IMR-90 (cell line): Measurements from ENCODE around the gene KATNB1. TPM values are rescaled to one million over a fixed set of nuclear protein-coding genes. Genes with fewer than 3 reads are reported as not detected.

Source experiments
- ATAC-seq: fragments of 200-7000 bp; cut with Tn5 transposase; 2 replicates; pipeline ENCODE4 v1.9.1; 2020; ENCODE audit warnings: low read depth, mild to moderate bottlenecking, moderate library complexity
- BruUV-seq: library from RNA; stranded (reverse); fragments of 400-500 nt; replicated peaks from 2 replicates; lab custom pipeline; 2021; lab: Mats Ljungman, UMichigan
- CTCF ChIA-PET: fragments of 300-600 bp; formaldehyde crosslinking; extraction: SDS; loops from one replicate; lab custom pipeline; 2021; ENCODE audit warnings: antibody characterized with exemption; lab: Yijun Ruan, JAX
- POLR2A ChIA-PET: fragments of 300-600 bp; sonication (Branson Sonifier 250); formaldehyde crosslinking; loops from one replicate; lab custom pipeline; 2022; ENCODE audit warnings: antibody characterized with exemption; ENCODE audit not compliant: unreplicated experiment; lab: Charles Lee
- DNase-seq: peaks from one replicate; pipeline ENCODE4 v3.0.0; 2013
- H2AFZ ChIP-seq: replicated peaks from 2 replicates; pipeline ENCODE3; 2013; ENCODE audit warnings: low read length, mild to moderate bottlenecking; ENCODE audit not compliant: poor library complexity
- H2AK5ac ChIP-seq: 2 replicates; pipeline ENCODE4 v1.6.1; 2013; ENCODE audit warnings: low read depth, low read length, inconsistent platforms
- H2AK9ac ChIP-seq: replicated peaks from 2 replicates; pipeline ENCODE3; 2013; ENCODE audit warnings: mild to moderate bottlenecking, low read depth, low read length, moderate library complexity; ENCODE audit not compliant: poor library complexity
- H2BK120ac ChIP-seq: 2 replicates; pipeline ENCODE4 v1.6.1; 2013; ENCODE audit warnings: low read depth, low read length, inconsistent platforms
- H2BK15ac ChIP-seq: 3 replicates; pipeline ENCODE4 v1.6.1; 2013; ENCODE audit warnings: low read depth, low read length, inconsistent platforms
- H2BK20ac ChIP-seq: 2 replicates; pipeline ENCODE4 v1.6.1; 2013; ENCODE audit warnings: low read depth, mild to moderate bottlenecking, inconsistent platforms, low read length, moderate library complexity
- H2BK5ac ChIP-seq: 2 replicates; pipeline ENCODE4 v1.6.1; 2013; ENCODE audit warnings: mild to moderate bottlenecking, low read depth, low read length, inconsistent platforms; ENCODE audit not compliant: poor library complexity, severe bottlenecking
- H3K14ac ChIP-seq: replicated peaks from 2 replicates; pipeline ENCODE4 v1.6.1; 2013; ENCODE audit warnings: low read depth, low read length, inconsistent platforms
- H3K18ac ChIP-seq: 2 replicates; pipeline ENCODE4 v1.6.1; 2013; ENCODE audit warnings: low read depth, low read length, control low read depth
- H3K23ac ChIP-seq: 2 replicates; pipeline ENCODE4 v1.6.1; 2013; ENCODE audit warnings: low read depth, low read length, inconsistent platforms
- H3K27ac ChIP-seq: 2 replicates; pipeline ENCODE4 v1.5.1; 2013; ENCODE audit warnings: mild to moderate bottlenecking, control low read depth, low read length; ENCODE audit not compliant: insufficient read depth
- H3K27me3 ChIP-seq: 2 replicates; pipeline ENCODE4 v1.6.1; 2013; ENCODE audit warnings: low read length; ENCODE audit not compliant: control insufficient read depth, insufficient read depth
- H3K36me3 ChIP-seq: 2 replicates; pipeline ENCODE4 v1.6.1; 2013; ENCODE audit warnings: low read length, mixed read lengths; ENCODE audit not compliant: control insufficient read depth, insufficient read depth
- H3K4ac ChIP-seq: 2 replicates; pipeline ENCODE4 v1.6.1; 2013; ENCODE audit warnings: low read depth, low read length, inconsistent platforms
- H3K4me1 ChIP-seq: 2 replicates; pipeline ENCODE4 v1.6.1; 2013; ENCODE audit warnings: low read length, mixed read lengths; ENCODE audit not compliant: control insufficient read depth, insufficient read depth
- H3K4me2 ChIP-seq: 2 replicates; pipeline ENCODE4 v1.6.1; 2013; ENCODE audit warnings: low read depth, mild to moderate bottlenecking, control low read depth, low read length, moderate library complexity
- H3K4me3 ChIP-seq: 2 replicates; pipeline ENCODE4 v1.5.1; 2013; ENCODE audit warnings: low read depth, mild to moderate bottlenecking, control low read depth, low read length, moderate library complexity; ENCODE audit not compliant: insufficient read depth
- H3K56ac ChIP-seq: 2 replicates; pipeline ENCODE4 v1.6.1; 2013; ENCODE audit warnings: low read length, inconsistent platforms; ENCODE audit not compliant: insufficient read depth; ENCODE audit errors: extremely low read depth
- H3K79me1 ChIP-seq, 2 experiments: 2 replicates each; pipeline ENCODE4 v1.6.1; 2013; ENCODE audit warnings: low read length in 2 of 2, inconsistent platforms in 1 of 2, low read depth in 1 of 2
- H3K9ac ChIP-seq: 2 replicates; pipeline ENCODE4 v1.6.1; 2013; ENCODE audit warnings: low read depth, low read length, control low read depth
- H3K9me1 ChIP-seq: 2 replicates; pipeline ENCODE4 v1.6.1; 2013; ENCODE audit warnings: low read length, inconsistent platforms; ENCODE audit not compliant: insufficient read depth
- H3K9me3 ChIP-seq: 2 replicates; pipeline ENCODE4 v1.6.1; 2013; ENCODE audit warnings: low read length; ENCODE audit not compliant: control insufficient read depth, insufficient read depth
- H4K20me1 ChIP-seq: 2 replicates; pipeline ENCODE4 v1.6.1; 2013; ENCODE audit warnings: low read length, inconsistent platforms; ENCODE audit not compliant: insufficient read depth
- H4K5ac ChIP-seq: 2 replicates; pipeline ENCODE4 v1.6.1; 2013; ENCODE audit warnings: mild to moderate bottlenecking, low read depth, low read length, control low read depth
- H4K8ac ChIP-seq, 2 experiments: 2 replicates each; pipeline ENCODE4 v1.6.1; 2013; ENCODE audit warnings: low read depth in 2 of 2, low read length in 2 of 2, control low read depth in 1 of 2, inconsistent platforms in 1 of 2
- H4K91ac ChIP-seq: 2 replicates; pipeline ENCODE4 v1.6.1; 2013; ENCODE audit warnings: low read depth, low read length, inconsistent platforms; ENCODE audit not compliant: insufficient read depth
- CEBPB ChIP-seq: IDR thresholded peaks from 2 replicates; pipeline ENCODE4 v1.6.1; 2012; ENCODE audit warnings: low read depth, low read length, improper control_type of control experiment
- NFE2L2 ChIP-seq: fragments of 150-350 bp; IDR thresholded peaks from 2 replicates; pipeline ENCODE4 v1.6.1; 2016; ENCODE audit warnings: low read depth, mild to moderate bottlenecking, low read length
- POLR2A ChIP-seq: IDR thresholded peaks from 2 replicates; pipeline ENCODE4 v1.6.1; 2012; ENCODE audit warnings: mild to moderate bottlenecking, low read depth, low read length
- RCOR1 ChIP-seq: IDR thresholded peaks from 2 replicates; pipeline ENCODE4 v1.6.1; 2012; ENCODE audit warnings: mild to moderate bottlenecking, low read length, improper control_type of control experiment; ENCODE audit not compliant: insufficient replicate concordance
- WGBS, 2 experiments: methylation state at CpG; one replicate each; pipeline versions ENCODE4 v1.1.5 to v1.1.7; 2013; ENCODE audit warnings: missing lambda C conversion rate in 2 of 2; ENCODE audit not compliant: insufficient read length in 1 of 2; ENCODE audit errors: extremely low coverage in 2 of 2; 5-methylcytosine and 5-hydroxymethylcytosine counted together
- dilution Hi-C: fragments of 300-500 bp; cut with HindIII; formaldehyde crosslinking; loops from one replicate; pipeline ENCODE4 v1.14.3; 2018; ENCODE audit warnings: low sequenced_read_pairs; ENCODE audit not compliant: unreplicated experiment
- in situ Hi-C: fragments of 300-500 bp; cut with MboI; formaldehyde crosslinking; loops from 3 replicates; pipeline ENCODE4 v1.14.3; 2019; ENCODE audit warnings: low sequenced_read_pairs, inconsistent platforms, mixed read lengths
- intact Hi-C: fragments of 100-400 bp; cut with micrococcal nuclease; formaldehyde crosslinking; loops from 2 replicates; pipeline ENCODE4 v1.10.0; 2022
- polyA plus RNA-seq, 3 experiments: library from polyadenylated mRNA; depleted of rRNA; stranded (reverse); fragments of >200 nt; gene quantifications; 2 replicates each; pipeline ENCODE4 v1.2.3, GENCODE V29; 2012; ENCODE audit warnings: low replicate concordance in 1 of 3
- total RNA-seq: library from RNA; depleted of rRNA; stranded (reverse); fragments of >200 nt; gene quantifications from 2 replicates; pipeline ENCODE4 v1.2.3, GENCODE V29; 2012
- TF ChIP-seq, protein P1 (sequence below): fragments of 150-350 bp; IDR thresholded peaks from 2 replicates; pipeline ENCODE4 v1.6.1; 2017; ENCODE audit warnings: mild to moderate bottlenecking, antibody characterized with exemption, low read length, low read depth
- TF ChIP-seq, protein P2 (sequence below): fragments of 150-350 bp; IDR thresholded peaks from 2 replicates; pipeline ENCODE4 v1.6.1; 2016; ENCODE audit warnings: low read depth, mild to moderate bottlenecking, low read length, moderate library complexity, borderline replicate concordance

The KATNB1 gene
- total and polyA plus RNA-seq, 2 of the 4 experiments (the other 2 are of a cell fraction): 10.9 to 23.5 TPM

DNA sequence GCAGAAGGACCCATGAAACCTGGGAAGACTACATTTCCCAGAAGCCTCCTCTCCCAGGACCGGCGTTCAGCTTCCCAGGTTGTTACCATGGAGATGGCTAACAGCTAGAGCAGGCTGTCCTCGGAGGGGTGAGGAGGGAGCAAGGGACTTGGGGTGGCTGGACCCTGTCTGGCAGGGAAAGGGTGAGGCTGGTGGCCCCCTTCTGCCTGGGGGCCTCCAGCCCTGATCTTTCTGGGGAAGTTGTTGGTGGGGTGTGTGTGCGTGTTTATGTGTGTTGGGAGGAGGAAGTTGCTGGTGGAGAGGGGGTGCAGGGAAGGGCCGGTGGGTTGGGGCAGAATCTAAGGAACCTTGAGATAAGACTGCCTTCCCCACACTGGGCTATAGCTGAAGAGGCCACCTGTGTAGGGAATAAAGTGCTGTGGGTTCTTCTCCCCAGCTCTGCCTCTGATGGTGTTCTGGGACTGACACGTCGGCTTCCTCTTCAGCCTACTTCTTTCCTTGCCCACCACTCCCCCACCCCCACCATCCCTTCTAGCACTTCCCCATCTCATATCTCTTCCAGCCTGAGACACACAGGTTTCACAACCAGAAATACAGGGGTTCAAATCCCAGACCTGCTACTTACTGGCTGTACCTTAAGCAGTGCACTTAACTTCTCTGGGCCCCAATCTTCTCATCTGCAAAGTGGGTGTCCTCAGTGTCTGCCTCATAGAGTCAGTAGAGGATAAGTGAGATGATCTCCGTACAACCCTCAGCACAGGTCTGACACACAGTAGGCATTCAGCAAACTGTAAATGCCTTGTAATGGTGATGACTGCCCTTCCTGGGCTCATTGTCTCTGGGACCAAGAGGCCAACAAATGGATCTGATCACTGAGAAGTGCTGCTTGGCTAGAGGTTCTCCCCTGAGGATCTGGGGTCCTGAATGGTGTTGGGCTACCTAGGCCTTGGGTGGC, 40.6 kb upstream of the KATNB1 start, which contains the start of gene DRC7:
DRC7 (plus strand) TSS at position 82 of the 955 bp plus-strand sequence. CDS start 3,144 bp downstream, outside the sequence.
- ChIA-PET CTCF (no interaction called here), POLR2A (no interaction called here)
- DNase-seq (peak; percentile 13), ATAC-seq (peak; percentile 83)
- Histone ChIP-seq H4K8ac (no peak within 1 kb of the TSS), H4K91ac (no peak within 1 kb of the TSS), H2BK15ac (no peak within 1 kb of the TSS), H3K9me3 (no peaks in the 10 kb centered on the region), H3K79me1 (no peaks in the 10 kb centered on the region), H3K27ac (no peak within 1 kb of the TSS), H2AK9ac (no peak within 1 kb of the TSS), H3K27me3 (peaks cover 61% of the 10 kb centered on the region), H3K9ac (no peak within 1 kb of the TSS), H3K56ac (no peak within 1 kb of the TSS), H3K4me1 (no peaks in the 10 kb centered on the region), H2BK20ac (no peak within 1 kb of the TSS), H2AFZ (peak within 1 kb of the TSS; percentile 45), H3K23ac (no peak within 1 kb of the TSS), H4K5ac (no peak within 1 kb of the TSS), H3K4me2 (peak within 1 kb of the TSS; percentile 43; the same call in 1 of the 2 replicates), H2AK5ac (no peak within 1 kb of the TSS), H3K4ac (no peak within 1 kb of the TSS), H3K36me3 (no peaks in the 10 kb centered on the region), H3K4me3 (no peak within 1 kb of the TSS), H4K20me1 (no peaks in the 10 kb centered on the region), H2BK120ac (no peak within 1 kb of the TSS), H2BK5ac (no peak within 1 kb of the TSS), H3K18ac (no peak within 1 kb of the TSS), H3K9me1 (no peaks in the 10 kb centered on the region), H3K14ac (no peak within 1 kb of the TSS)
- BruUV-seq: no TSS peak
- in situ Hi-C loops: no loop called here
- intact Hi-C loops: no loop called here
- TF ChIP-seq POLR2A (no peak), NFE2L2 (no peak), CEBPB (no peak), RCOR1 (no peak)
- TF ChIP-seq, protein P1, sequence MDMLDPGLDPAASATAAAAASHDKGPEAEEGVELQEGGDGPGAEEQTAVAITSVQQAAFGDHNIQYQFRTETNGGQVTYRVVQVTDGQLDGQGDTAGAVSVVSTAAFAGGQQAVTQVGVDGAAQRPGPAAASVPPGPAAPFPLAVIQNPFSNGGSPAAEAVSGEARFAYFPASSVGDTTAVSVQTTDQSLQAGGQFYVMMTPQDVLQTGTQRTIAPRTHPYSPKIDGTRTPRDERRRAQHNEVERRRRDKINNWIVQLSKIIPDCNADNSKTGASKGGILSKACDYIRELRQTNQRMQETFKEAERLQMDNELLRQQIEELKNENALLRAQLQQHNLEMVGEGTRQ: no peak
- TF ChIP-seq, protein P2, sequence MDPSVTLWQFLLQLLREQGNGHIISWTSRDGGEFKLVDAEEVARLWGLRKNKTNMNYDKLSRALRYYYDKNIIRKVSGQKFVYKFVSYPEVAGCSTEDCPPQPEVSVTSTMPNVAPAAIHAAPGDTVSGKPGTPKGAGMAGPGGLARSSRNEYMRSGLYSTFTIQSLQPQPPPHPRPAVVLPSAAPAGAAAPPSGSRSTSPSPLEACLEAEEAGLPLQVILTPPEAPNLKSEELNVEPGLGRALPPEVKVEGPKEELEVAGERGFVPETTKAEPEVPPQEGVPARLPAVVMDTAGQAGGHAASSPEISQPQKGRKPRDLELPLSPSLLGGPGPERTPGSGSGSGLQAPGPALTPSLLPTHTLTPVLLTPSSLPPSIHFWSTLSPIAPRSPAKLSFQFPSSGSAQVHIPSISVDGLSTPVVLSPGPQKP: no peak
- dilution Hi-C loops: no loop called here
- WGBS, 2 experiments: no CpG with 5 or more reads among the region's 8 CpGs
